Activated T-cell treated with anti-CD3 and anti-CD28 coated beads, Interleukin-2, amount 50 U/mL, for 48 hours (primary cell): ENCODE results near the gene LOX.

ENCODE experiments used
- DNase-seq, 2 experiments: peaks; one replicate each; pipeline ENCODE4 v3.0.0-alpha.2; 2020

LOX gene

GRCh38 chr5:122078116-122079110 is at the start of gene LOX:
Gene LOX (minus strand): TSS chr5:122078259. CDS start chr5:122077985, 274 bp downstream.
- peak; percentile 23 to 26 for DNase-seq

- no peak for DNase-seq
Measured at GRCh38 chr5:122126756-122127321, 48.8 kb upstream of the LOX start.

- DNase-seq: no peak
Measured at GRCh38 chr5:122126177-122126755, 48.2 kb upstream of the LOX start.

- no peak for DNase-seq
Measured at GRCh38 chr5:122124766-122125165, 46.7 kb upstream of the LOX start.

- peak in 1 of 2 experiments; percentile 32 for DNase-seq
Measured at GRCh38 chr5:122121479-122122465, 43.7 kb upstream of the LOX start.

GRCh38 chr5:122120957-122121356 is 42.9 kb upstream of the LOX start:
- DNase-seq: no peak

- DNase-seq: no peak
Measured at GRCh38 chr5:122120493-122120892, 42.4 kb upstream of the LOX start.

- DNase-seq: no peak
Measured at GRCh38 chr5:122119205-122119604, 41.1 kb upstream of the LOX start.

GRCh38 chr5:122118356-122118948 is 40.4 kb upstream of the LOX start:
- DNase-seq: no peak

- DNase-seq: no peak
Measured at GRCh38 chr5:122114501-122114900, 36.4 kb upstream of the LOX start.

GRCh38 chr5:122112733-122113558 is 34.9 kb upstream of the LOX start:
- DNase-seq: no peak

- DNase-seq: no peak
Measured at GRCh38 chr5:122112063-122112462, 34.0 kb upstream of the LOX start.

- no peak for DNase-seq
Measured at GRCh38 chr5:122111460-122111859, 33.4 kb upstream of the LOX start.

- DNase-seq: no peak
Measured at GRCh38 chr5:122110987-122111386, 32.9 kb upstream of the LOX start.

GRCh38 chr5:122107016-122107415 is 29.0 kb upstream of the LOX start:
- no peak for DNase-seq

GRCh38 chr5:122105909-122106308 is 27.9 kb upstream of the LOX start:
- no peak for DNase-seq

- no peak for DNase-seq
Measured at GRCh38 chr5:122102825-122103224, 24.8 kb upstream of the LOX start.

- DNase-seq: no peak
Measured at GRCh38 chr5:122101636-122102285, 23.7 kb upstream of the LOX start.

GRCh38 chr5:122099060-122099790 is 21.2 kb upstream of the LOX start:
- no peak for DNase-seq

GRCh38 chr5:122097391-122097790 is 19.3 kb upstream of the LOX start:
- DNase-seq: no peak
